Measurements from ENCODE around the gene KPNA3. TPM values are rescaled to one million over a fixed set of nuclear protein-coding genes. Genes with fewer than 3 reads are reported as not detected.

Gene KPNA3
- total RNA-seq, 1 experiment from 2014 or later = 49.7 TPM

- H3K18ac ChIP-seq (ENCODE audit: insufficient read length, low read depth, low read length) = no peak overlapping the region
- TF ChIP-seq, protein P1, sequence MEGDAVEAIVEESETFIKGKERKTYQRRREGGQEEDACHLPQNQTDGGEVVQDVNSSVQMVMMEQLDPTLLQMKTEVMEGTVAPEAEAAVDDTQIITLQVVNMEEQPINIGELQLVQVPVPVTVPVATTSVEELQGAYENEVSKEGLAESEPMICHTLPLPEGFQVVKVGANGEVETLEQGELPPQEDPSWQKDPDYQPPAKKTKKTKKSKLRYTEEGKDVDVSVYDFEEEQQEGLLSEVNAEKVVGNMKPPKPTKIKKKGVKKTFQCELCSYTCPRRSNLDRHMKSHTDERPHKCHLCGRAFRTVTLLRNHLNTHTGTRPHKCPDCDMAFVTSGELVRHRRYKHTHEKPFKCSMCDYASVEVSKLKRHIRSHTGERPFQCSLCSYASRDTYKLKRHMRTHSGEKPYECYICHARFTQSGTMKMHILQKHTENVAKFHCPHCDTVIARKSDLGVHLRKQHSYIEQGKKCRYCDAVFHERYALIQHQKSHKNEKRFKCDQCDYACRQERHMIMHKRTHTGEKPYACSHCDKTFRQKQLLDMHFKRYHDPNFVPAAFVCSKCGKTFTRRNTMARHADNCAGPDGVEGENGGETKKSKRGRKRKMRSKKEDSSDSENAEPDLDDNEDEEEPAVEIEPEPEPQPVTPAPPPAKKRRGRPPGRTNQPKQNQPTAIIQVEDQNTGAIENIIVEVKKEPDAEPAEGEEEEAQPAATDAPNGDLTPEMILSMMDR (conservative IDR thresholded peaks at IDR 0.05) = no peak
- H3K79me1 ChIP-seq (ENCODE audit: insufficient read depth, low read depth, low read length, poor library complexity, severe bottlenecking) = no peaks in the 10 kb centered on the region
- H3K27ac ChIP-seq (ENCODE audit: insufficient read length, low read depth, low read length) = no peak overlapping the region
- no peak overlapping the region for H2BK5ac ChIP-seq (ENCODE audit: insufficient read length, low read length)
- Mint-ChIP-seq H3K27ac (no peak overlapping the region), H3K4me3 (no peak overlapping the region), H3K36me3 (ENCODE audit: insufficient read depth in 1 of 3, low read depth in 3 of 3) (no peaks in the 10 kb centered on the region), H3K4me1 (peaks cover 3 to 5% of the 10 kb centered on the region in 2 experiments), H3K27me3 (ENCODE audit: low read depth) (peaks cover 2% of the 10 kb centered on the region), H3K9me3 (no peaks in the 10 kb centered on the region)
- DNase-seq = no peak
- H3K4me1 ChIP-seq (ENCODE audit: insufficient read depth, low read length) = no peaks in the 10 kb centered on the region
- H4K20me1 ChIP-seq (ENCODE audit: control insufficient read depth, insufficient read depth, insufficient read length) = no peaks in the 10 kb centered on the region
- no peak overlapping the region for H2BK12ac ChIP-seq (ENCODE audit: insufficient read length, low read depth, low read length)
- no peak overlapping the region for H3K14ac ChIP-seq (ENCODE audit: insufficient read depth, low read length)
- no peak overlapping the region for H4K8ac ChIP-seq (replicated peaks; ENCODE audit: insufficient read length, low read depth, low read length)
- no peak overlapping the region for H3K9ac ChIP-seq (ENCODE audit: extremely low read depth, insufficient read length, low read length)
- H3K23ac ChIP-seq (ENCODE audit: insufficient read length, low read depth, low read length) = no peak overlapping the region
- H2BK15ac ChIP-seq (ENCODE audit: low read depth, low read length) = no peak overlapping the region
- H3K23me2 ChIP-seq (ENCODE audit: insufficient read length, low read depth, low read length, poor library complexity, severe bottlenecking) = no peaks in the 10 kb centered on the region
- no peak overlapping the region for H3K4me2 ChIP-seq (ENCODE audit: insufficient read depth, insufficient read length, low read length)
- H4K91ac ChIP-seq (ENCODE audit: insufficient read length, low read depth, low read length) = no peak overlapping the region
- H3K79me2 ChIP-seq (ENCODE audit: insufficient read depth, low read length) = no peaks in the 10 kb centered on the region
- no peak overlapping the region for H3K4ac ChIP-seq (ENCODE audit: low read depth, low read length)
- no peak overlapping the region for H2AFZ ChIP-seq (ENCODE audit: low read length)
- no peak overlapping the region for H2AK5ac ChIP-seq (ENCODE audit: insufficient read length, low read length)
- H2BK20ac ChIP-seq (ENCODE audit: low read depth, low read length, poor library complexity, severe bottlenecking) = no peak overlapping the region
- no peak overlapping the region for H3T11ph ChIP-seq (ENCODE audit: low read length)
- H4K5ac ChIP-seq (ENCODE audit: insufficient read length, low read depth, low read length) = peak overlapping the region; percentile 7
- H3K27me3 ChIP-seq (ENCODE audit: insufficient read depth, low read length) = no peaks in the 10 kb centered on the region
- no peaks in the 10 kb centered on the region for H3K9me3 ChIP-seq (ENCODE audit: control insufficient read depth, low read depth, low read length)
- H3K56ac ChIP-seq (ENCODE audit: insufficient read length, low read depth, low read length) = no peak overlapping the region
- no CpG with 5 or more reads among the region's 7 CpGs for WGBS (ENCODE audit: extremely low coverage, insufficient read length, low lambda C conversion rate)
- no peak overlapping the region for H2BK120ac ChIP-seq (ENCODE audit: low read depth, low read length, poor library complexity, severe bottlenecking)
Measured at GRCh38 chr13:49814551-49815270, 22.2 kb upstream of the KPNA3 start.
